ENCODE measurements around the gene IL10RA.

The IL10RA gene

GRCh38 chr11:118048472-118049370, 62.5 kb downstream of the IL10RA start:
- DNase-seq: no peak

- no peak for DNase-seq
These were observed 63.6 kb downstream of the IL10RA start for GRCh38 chr11:118049771-118050170.

- no peak for DNase-seq
These were observed 64.2 kb downstream of the IL10RA start for GRCh38 chr11:118050208-118050891.

Data from left hindlimb (tissue), 1 donor.